ENCODE results near the gene EGFL6.
A peak's percentile ranks its signal among the peaks of the same experiment; 100 is the strongest.
"Not testable (repeated sequence)": the region's sequence is repeated elsewhere in the genome, so short reads cannot be mapped to it uniquely, and the experiment has no call there.

The EGFL6 gene

DNA sequence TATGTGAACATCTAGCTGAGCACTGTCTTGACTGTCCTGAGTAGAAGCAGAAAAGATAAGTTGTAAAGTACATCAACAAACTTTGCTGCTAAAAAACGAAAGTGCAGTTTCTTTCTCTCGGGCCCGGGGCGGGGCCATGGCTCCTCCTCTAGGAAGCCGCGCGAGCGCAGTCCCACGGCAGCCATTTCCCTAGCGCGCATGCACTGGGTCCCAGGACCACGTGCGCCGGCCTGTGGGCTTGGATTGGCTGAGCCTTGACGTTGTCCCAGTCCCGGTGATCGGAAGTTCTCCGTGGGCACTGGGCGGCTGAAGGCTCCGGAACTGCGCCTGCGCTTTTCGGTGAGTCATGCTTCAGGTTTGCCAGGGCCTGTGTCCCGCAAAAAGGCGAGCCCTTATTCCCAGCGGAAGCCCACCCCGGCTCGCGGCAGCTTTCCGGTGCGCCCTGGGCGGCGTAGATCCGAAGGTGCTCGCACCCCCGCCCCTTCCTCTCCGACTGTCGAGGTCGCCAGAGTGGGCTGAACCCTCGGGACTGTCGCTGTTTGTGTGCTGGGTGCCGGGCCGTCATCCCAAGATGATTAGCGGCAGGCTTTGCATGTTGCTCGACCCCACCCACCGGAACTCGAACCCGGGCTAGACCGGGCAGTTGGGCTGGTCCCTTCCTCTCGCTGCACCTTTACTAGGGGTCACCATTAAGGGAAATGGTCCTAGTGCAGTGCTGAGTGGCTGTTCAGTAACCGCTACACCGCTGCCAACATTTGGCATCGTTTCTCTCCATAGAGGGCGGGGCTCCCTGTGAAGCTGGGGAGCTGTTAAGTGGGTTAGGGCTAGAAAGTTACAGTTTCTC is 83.7 kb downstream of the EGFL6 start, which contains the start of gene TCEANC:
Gene TCEANC, plus strand, starts transcription at position 292 of the 844 bp plus-strand sequence. CDS start 9,368 bp downstream, outside the sequence.
- DNase-seq (ENCODE audit: low spot score) = peak; percentile 93

- DNase-seq (ENCODE audit: low spot score) = no peak
Observed at GRCh38 chrX:13654116-13654515, 84.7 kb downstream of the EGFL6 start.

DNA sequence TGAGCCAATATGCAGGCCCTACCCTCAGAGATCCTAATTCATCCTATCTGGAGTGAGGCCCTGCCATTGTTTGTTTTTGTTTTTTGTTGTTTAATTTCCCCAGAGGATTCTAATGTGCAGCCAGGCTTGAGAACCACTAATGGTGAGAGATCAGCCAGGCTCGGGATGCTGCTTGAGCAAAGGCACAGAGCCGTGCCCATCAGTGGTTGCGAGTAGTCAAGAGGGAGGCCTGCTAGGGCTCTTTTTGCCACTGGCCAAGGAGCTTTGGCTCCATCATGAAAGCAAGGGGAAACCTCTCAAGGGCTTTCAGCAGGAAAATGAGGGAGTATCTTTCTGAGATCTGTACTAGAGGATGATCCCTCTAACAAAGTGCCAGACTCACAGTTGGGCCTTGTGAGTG is 86.3 kb downstream of the EGFL6 start:
- DNase-seq (ENCODE audit: low spot score) = no peak

DNA sequence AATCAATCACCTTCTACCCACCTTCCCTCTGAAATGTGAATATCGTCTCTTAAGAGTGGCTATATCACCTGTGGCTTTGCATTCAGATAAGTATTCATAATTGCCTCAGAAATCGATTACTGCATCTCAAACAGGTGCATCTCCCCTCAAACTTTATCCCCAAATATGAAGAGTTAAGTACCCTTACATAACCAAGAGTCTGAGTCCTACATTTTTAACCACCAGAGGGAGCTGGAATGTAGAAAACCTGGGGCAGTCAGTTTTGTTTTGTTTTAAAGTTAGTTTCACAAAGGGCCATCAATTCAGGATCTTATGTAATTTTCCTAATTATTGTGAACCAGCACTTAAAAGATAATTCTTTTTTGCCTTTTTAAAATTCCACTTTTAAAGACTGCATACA is 89.2 kb downstream of the EGFL6 start:
- peak; percentile 12 for DNase-seq (ENCODE audit: low spot score)

DNA sequence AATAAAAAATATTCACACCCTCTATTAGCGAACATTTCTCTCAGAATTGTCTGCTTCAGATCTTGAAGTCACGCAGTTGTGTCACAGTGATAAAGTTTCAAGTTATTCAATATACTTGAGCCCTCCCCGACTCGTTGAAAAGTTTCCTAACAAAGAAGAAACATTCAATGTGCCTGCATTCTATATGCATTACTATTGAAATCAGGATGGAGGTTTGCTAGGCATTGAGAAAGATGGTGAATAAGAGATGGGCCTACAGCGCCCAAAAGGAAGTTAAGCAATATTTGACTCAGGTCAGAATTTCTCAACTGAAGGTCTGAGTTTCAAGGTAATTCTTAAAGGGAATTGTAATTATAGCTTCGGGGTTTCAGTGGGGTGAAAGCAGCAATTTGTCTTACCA is 89.7 kb downstream of the EGFL6 start:
- DNase-seq (ENCODE audit: low spot score) = peak; percentile 10

- no peak for DNase-seq (ENCODE audit: low spot score)
Observed at GRCh38 chrX:13661735-13662288, 92.4 kb downstream of the EGFL6 start.

DNA sequence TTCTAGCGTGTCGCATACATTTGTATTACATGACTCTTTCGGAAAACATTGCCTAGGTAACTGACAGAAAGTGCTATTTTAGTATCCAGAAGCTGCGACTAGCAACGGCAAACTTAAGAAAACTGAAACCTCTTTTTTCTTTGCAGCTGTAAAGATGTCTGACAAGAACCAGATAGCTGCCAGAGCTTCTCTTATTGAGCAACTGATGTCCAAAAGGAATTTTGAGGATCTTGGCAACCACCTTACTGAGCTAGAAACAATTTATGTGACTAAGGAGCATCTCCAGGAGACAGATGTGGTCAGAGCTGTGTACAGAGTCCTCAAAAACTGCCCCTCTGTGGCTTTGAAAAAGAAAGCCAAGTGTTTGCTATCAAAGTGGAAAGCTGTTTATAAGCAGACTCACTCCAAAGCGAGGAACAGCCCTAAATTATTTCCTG is 93.0 kb downstream of the EGFL6 start:
- DNase-seq (ENCODE audit: low spot score) = peak; percentile 42

DNA sequence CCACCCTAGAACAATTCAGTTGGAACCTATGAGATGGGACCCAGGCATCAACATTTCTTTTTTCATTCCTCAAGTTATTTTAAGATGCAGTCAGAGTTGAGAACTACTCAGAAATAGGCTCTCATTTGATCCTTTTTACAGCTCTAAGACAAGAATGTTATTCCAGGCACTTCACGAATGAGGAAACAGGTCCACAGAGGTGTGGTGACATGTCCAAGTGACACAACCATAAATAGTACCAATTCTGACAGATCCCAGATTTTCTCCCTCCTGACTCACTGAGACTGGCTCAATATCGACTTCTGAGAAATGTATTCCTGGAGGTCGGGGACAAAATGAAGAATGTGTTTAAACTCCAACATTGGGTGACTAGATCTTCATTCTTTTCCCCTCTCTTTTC is 94.6 kb downstream of the EGFL6 start:
- DNase-seq (ENCODE audit: low spot score) = no peak

- no peak for DNase-seq (ENCODE audit: low spot score)
Observed at GRCh38 chrX:13666836-13667235, 97.4 kb downstream of the EGFL6 start.

DNA sequence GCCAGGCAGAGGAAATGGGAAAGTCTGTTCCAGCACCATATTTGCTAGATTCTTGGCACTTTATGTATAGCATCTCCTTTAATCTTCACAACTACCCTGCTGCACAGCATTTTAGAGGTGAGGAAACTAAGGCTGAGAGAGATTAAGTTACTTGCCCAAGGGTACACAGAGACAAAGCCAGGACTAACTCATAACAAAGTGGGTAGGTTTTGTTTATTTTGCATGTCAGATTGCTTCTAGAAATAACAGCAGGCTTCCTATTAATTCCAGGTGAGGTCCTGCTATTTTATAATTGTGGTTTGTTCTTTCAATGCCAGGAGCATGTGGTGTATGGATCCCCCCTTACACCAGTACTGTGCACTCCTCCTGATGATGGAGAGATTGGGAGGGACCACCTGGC is 98.5 kb downstream of the EGFL6 start:
- DNase-seq (ENCODE audit: low spot score) = no peak

GRCh38 chrX:13669246-13669737 is 99.9 kb downstream of the EGFL6 start:
- DNase-seq (ENCODE audit: low spot score) = peak; percentile 62

- not testable (repeated sequence) for DNase-seq (ENCODE audit: low spot score)
Observed at GRCh38 chrX:13669755-13670154, 100.4 kb downstream of the EGFL6 start.

- no peak for DNase-seq (ENCODE audit: low spot score)
Observed at GRCh38 chrX:13670197-13670596, 100.8 kb downstream of the EGFL6 start.

- DNase-seq (ENCODE audit: low spot score) = no peak
Observed at GRCh38 chrX:13673016-13673415, 103.6 kb downstream of the EGFL6 start.

GRCh38 chrX:13676885-13677284 is 107.5 kb downstream of the EGFL6 start:
- no peak for DNase-seq (ENCODE audit: low spot score)

DNA sequence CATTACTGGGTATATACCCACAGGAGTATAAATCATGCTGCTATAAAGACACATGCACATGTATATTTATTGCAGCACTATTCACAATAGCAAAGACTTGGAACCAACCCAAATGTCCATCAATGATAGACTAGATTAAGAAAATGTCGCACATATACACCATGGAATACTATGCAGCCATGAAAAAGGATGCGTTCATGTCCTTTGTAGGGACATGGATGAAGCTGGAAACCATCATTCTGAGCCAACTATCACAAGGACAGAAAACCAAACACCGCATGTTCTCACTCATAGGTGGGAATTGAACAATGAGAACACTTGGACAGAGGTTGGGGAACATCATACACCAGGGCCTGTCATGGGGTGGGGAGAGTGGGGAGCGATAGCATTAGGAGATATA is 110.3 kb downstream of the EGFL6 start:
- DNase-seq (ENCODE audit: low spot score) = not testable (repeated sequence)

DNA sequence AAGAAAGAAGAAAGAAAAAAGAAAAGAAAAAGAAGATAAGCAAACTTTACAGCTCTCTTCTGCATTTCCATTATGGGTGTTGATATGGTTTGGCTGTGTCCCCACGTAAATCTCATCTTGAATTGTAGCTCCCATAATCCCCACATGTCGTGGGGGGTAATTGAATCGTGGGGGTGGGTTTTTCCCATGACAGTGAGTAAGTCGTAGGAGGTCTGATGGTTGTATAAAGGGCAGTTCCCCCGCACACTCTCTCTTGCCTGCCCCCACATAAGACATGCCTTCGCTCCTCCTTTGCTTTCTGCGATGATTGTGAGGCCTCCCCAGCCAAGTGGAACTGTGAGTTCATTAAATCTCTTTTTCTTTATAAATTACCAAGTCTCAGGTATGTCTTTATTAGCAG is 112.2 kb downstream of the EGFL6 start:
- DNase-seq (ENCODE audit: low spot score) = no peak
